GM18951 (cell line): ENCODE measurements around the gene NEB.
"Not testable (repeated sequence)": the region's sequence is repeated elsewhere in the genome, so short reads cannot be mapped to it uniquely, and the experiment has no call there.

Source experiments
- POLR2A ChIP-seq: IDR thresholded peaks from 4 replicates; pipeline ENCODE4 v1.6.1; 2011; ENCODE audit warnings: mild to moderate bottlenecking; ENCODE audit not compliant: insufficient read length, insufficient read depth; ENCODE audit errors: extremely low read depth
- in situ Hi-C: fragments of 300-500 bp; cut with MboI; formaldehyde crosslinking; loops from one replicate; pipeline ENCODE4 v1.12.0; 2022; ENCODE audit warnings: low sequenced_read_pairs, mixed read lengths, inconsistent platforms; ENCODE audit not compliant: unreplicated experiment

The NEB gene

DNA sequence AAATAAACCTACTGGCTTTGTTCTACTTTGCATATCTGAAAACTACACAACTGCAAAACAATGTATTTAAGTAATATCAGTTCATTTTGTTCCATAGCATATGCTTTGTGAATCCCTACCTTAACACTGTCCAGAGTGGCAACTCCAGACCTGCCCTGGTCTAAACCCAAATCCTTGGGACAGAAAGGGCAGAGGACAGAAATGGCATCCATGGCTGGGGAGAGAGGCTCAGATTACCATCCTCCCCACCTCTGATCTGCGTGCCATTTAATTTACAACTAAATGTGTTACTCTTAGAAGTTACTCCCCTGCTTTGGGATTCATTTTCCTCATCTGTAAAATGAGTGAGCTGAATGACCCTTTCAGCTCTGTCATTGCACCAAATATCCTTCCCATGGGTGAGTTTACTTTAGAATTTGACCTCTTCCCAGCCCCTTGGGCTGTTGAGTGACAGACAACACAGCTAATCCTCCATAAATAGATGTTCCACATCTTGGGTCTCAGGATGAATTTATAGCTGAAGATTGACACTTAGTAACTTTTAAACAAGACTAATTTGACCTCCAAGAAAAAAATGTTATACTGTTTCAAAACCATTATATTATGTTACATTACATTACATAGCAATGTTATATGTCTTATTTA is 20.1 kb upstream of the NEB start:
- in situ Hi-C loops = no loop called here
- TF ChIP-seq POLR2A = no peak

- TF ChIP-seq POLR2A = no peak
- in situ Hi-C loops = no loop called here
These were observed 19.3 kb upstream of the NEB start for GRCh38 chr2:151753540-151753939.

GRCh38 chr2:151745261-151745660 is 11.0 kb upstream of the NEB start:
- in situ Hi-C loops = not testable (repeated sequence)

- in situ Hi-C loops = no loop called here
- no peak for TF ChIP-seq POLR2A
These were observed 3.9 kb downstream of the NEB start for GRCh38 chr2:151730262-151730975.

DNA sequence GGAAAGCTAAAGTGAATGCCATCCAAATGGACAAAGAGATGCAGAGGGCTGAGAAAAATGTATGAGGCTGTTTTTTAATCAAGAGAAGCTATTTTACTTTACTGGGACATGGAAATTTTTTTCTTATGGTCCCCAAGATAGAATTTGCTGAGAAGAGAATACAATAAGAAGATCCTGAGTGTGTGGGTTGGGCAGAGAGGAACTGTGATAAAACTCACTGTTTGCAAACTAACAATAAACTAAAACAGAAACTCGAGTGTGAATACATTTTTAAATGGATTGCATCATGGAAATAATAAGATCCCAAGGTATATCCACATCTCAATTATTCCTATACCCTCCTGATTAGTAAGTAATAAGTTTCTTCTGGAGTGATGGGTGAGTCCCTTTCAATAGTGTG is 4.4 kb downstream of the NEB start:
- no peak for TF ChIP-seq POLR2A
- in situ Hi-C loops = no loop called here

DNA sequence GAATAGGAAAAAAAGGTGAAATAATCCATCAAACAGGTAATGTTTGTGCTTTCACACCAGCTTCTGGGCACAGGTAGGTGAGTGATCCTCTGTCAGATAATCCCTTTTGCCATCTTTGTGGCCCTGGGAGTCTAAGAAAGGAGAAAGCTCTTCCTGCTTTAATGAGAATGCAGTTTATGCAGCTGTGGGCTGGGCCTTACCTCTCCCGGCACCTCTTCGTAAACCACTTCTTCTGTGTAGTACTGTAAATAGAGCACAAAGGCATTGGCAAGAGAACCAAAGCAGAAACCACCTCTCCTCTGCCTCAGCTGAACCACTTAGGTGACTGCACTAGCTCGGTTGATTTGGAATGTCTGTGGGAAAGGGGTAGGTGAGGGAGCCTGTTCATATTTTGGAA is 4.9 kb downstream of the NEB start:
- no peak for TF ChIP-seq POLR2A
- in situ Hi-C loops = no loop called here

DNA sequence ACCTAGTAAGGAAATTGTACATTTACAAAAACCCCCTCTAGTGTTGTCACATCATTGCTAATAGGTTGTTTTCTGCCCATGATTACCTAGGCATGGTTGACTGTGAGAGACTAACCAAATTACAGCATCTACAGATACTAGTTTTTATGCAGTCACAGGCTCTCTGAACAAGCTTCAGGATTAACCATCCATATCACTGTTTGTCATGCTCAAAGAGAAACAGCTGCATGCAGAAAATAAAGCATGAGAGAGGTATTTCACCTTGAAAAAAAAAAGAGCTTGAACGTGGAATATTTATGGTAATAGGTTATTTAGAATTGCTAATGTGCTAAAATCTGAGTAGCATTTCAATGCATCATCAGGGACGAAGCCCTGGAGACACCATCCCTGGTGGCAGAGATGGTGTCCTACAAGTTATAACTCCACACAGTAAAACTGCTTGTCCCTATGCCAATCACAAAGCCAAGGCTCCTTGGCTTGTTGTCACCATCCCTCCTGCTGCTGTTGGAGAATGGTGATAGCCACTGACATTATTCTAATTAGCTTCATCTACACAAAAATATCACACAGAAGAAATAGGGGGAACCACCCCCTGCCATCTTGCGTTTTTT is 5.4 kb downstream of the NEB start:
- in situ Hi-C loops = no loop called here
- TF ChIP-seq POLR2A = no peak

- TF ChIP-seq POLR2A = no peak
- in situ Hi-C loops = no loop called here
These were observed 6.4 kb downstream of the NEB start for GRCh38 chr2:151727593-151728552.

- in situ Hi-C loops = no loop called here
- no peak for TF ChIP-seq POLR2A
These were observed 13.1 kb downstream of the NEB start for GRCh38 chr2:151721161-151721560.

DNA sequence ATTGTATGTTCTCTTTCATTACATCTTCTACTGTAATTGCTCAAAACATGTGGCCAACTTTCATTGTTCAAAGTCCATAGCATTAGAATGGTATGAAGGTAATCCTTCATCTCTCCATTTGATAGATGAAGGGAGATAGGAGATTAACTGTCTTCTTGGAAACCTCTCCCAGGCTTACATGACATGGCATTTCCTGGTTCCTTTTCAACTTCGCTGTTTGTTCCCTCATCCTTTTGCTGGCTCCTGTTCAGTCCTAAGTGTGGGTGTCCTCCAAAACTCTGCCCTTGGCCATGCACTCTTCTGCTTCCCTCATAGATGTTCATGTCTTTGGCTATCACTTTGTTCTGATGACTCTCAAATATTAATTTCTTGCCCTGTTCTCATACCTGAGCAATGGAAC is 13.8 kb downstream of the NEB start:
- no peak for TF ChIP-seq POLR2A
- in situ Hi-C loops = no loop called here

DNA sequence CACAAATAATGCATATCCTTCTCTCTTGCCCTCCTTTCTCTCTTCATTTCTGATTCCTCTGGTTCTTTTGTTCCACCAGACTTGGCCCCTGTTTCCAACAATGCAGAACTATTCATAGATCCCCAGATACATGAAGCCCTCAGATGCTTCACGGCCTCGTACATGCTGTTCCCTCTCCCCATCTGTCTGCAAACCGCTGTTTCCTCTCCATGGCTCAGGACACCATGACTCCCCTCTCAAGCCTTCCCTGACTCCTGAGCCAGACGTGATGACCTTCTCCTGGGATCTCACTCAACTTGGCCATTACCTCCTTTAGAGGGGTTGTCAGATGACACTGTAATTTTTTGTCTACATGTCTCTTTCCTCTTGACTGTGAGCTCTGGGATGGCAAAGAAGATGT is 15.5 kb downstream of the NEB start:
- no peak for TF ChIP-seq POLR2A
- in situ Hi-C loops = no loop called here

DNA sequence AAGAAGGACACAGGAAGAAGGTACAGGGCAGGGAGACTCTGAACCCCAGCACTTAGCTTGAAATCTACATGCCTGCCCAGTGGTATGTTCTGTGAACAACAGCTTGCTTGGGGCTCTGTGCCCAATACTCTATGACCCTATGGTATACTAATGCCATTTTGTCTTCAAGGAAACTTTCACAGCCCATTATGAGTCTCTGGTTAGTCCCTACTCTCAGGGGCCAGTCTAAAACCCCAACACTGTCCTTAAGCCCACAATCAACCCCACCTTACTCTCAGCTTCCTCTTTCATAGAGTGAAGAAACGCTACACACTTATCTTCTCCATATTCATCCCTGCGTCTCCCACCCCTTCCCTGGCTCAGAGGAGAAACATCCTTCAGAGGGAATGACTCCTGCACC is 16.0 kb downstream of the NEB start:
- TF ChIP-seq POLR2A = no peak
- in situ Hi-C loops = no loop called here

DNA sequence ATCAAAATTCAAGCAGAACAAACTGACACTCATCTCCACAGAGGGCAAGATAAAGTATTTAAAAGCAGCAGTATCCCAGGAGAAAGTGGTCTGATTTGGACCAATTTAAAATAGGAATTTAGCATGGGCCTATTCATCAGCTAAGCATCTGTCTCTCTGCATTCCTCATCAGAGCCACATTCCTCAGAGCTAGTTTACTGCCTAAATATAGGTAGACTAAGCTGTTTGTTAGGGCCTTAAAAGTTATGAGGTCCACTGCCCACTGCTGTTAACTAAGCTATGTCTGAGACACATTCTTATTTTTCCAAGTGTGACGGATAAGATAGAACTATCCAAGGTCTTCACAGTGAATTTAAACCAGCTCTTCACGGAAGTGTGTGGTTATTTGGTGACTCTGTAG is 17.6 kb downstream of the NEB start:
- TF ChIP-seq POLR2A = no peak
- in situ Hi-C loops = no loop called here

DNA sequence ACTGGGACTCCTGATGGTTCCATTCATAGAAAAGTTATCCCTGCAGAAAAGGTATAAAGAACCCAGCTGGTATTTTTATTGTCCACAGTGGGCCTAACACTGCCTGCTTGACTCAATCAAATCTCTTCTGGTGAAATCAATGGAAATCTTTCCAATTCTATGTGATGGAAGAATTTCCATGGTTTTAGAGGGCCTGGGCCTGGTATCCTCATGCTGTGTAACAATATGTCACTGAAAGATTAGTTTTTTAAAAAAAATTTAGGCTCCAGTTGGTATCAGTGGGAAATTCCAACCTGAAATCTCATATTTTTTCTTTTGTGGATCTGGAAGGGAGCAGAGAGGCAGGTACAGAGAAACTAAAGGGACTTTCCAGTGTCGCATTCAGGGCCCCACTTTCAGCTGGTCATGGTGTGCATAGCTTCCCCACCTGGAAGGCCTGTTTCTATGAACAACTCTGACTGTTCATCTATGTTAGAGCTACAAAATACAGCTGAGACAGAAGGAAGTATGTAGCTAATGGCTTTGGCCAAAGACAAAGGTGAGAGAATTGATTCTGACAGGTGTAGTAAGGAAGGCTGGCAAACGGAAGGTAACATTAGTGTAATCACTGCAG is 20.9 kb downstream of the NEB start:
- no peak for TF ChIP-seq POLR2A
- in situ Hi-C loops = no loop called here
